Measurements from ENCODE around the gene GALNT10.

GALNT10 gene

GRCh38 chr5:154332451-154332850, 141.9 kb downstream of the GALNT10 start:
- DNase-seq (ENCODE audit: low read depth) = no peak
- H3K4me3 ChIP-seq (ENCODE audit: low read length) = no peak overlapping the region
- no peak for TF ChIP-seq CTCF (IDR thresholded peaks at IDR 0.05; ENCODE audit: insufficient read depth, low read depth, low read length, missing control alignments)

DNA sequence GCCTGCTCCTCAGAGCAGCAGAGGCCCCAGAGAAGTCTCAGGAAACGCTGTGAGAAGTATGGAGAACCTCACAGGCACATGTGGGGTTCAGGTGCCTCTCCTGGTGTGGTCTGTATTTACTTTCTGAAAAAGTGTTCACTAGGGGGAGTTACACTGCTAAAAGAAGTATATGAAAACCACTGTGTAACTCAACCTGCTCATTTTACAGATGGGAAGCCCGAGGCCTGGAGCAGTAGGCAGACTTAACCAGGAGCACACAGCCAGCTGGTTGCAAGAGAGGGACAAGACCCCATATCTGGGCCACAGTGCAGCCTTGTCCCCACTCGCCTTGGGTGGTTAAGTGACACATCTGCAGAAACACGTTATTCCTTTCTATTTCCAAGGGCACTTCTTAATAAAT, 142.5 kb downstream of the GALNT10 start:
- no peak overlapping the region for H3K4me3 ChIP-seq (ENCODE audit: low read length)
- DNase-seq (ENCODE audit: low read depth) = no peak
- TF ChIP-seq CTCF (IDR thresholded peaks at IDR 0.05; ENCODE audit: insufficient read depth, low read depth, low read length, missing control alignments) = no peak

DNA sequence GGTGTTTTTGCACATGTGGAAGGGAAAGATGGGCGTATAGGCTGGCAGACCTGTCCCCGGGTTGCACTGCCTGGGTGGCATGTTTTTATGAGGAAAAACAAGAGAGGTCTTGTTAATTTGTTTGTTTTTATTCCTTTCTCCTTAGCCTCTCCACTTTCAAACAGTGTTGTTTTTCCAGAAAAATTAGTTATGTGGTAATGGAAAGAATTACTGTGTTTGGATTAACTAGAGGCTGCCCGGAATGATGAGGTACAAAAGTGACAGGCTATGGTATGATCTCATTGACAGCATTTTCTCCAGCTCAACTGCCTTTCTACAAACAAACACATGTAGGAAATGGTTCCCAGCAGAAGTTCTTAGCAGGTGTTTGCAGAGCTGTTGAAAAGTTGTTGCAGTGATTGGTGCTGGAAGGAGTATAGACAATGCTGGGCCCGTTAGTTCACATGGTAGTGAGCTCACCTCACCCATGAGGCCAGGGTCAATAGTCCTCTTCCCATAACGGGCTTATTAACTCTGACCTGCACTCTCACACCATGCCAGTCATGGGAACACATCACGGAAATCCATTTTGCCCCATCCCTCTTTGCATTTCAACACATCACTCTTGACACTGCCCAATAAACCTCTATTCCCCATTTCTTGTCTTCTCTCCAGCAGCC, 144.0 kb downstream of the GALNT10 start:
- no peak for TF ChIP-seq CTCF (IDR thresholded peaks at IDR 0.05; ENCODE audit: insufficient read depth, low read depth, low read length, missing control alignments)
- no peak overlapping the region for H3K4me3 ChIP-seq (ENCODE audit: low read length)
- DNase-seq (ENCODE audit: low read depth) = no peak

DNA sequence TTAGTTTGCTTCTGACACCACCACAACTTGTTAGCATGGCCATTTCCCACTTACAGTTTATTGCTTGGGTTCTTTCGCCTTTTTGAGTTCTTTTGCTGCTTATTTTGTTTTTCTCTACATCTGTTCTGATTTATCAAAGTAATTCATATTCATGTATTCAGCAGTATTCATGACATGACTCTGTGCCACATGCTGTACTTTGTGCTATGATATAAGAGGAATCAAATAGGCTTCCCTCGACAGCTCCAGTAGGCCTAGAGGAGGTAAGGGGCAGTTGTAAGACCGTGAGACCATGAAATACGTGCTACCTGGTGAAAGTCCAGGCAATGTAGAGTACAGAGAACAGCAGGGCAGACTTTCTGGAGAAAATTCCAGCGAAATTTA, 144.5 kb downstream of the GALNT10 start:
- DNase-seq (ENCODE audit: low read depth) = no peak
- no peak for TF ChIP-seq CTCF (IDR thresholded peaks at IDR 0.05; ENCODE audit: insufficient read depth, low read depth, low read length, missing control alignments)

GRCh38 chr5:154341620-154342019, 151.1 kb downstream of the GALNT10 start:
- no peak for DNase-seq (ENCODE audit: low read depth)
- TF ChIP-seq CTCF (IDR thresholded peaks at IDR 0.05; ENCODE audit: insufficient read depth, low read depth, low read length, missing control alignments) = no peak
- H3K4me3 ChIP-seq (ENCODE audit: low read length) = no peak overlapping the region

More for the DNA sequence above, 144.5 kb downstream of the GALNT10 start:
- H3K4me3 ChIP-seq (ENCODE audit: low read length) = no peak overlapping the region

- no peak for TF ChIP-seq CTCF (IDR thresholded peaks at IDR 0.05; ENCODE audit: insufficient read depth, low read depth, low read length, missing control alignments)
- H3K4me3 ChIP-seq (ENCODE audit: low read length) = no peak overlapping the region
- DNase-seq (ENCODE audit: low read depth) = no peak
Measured at GRCh38 chr5:154342211-154342610, 151.7 kb downstream of the GALNT10 start.

DNA sequence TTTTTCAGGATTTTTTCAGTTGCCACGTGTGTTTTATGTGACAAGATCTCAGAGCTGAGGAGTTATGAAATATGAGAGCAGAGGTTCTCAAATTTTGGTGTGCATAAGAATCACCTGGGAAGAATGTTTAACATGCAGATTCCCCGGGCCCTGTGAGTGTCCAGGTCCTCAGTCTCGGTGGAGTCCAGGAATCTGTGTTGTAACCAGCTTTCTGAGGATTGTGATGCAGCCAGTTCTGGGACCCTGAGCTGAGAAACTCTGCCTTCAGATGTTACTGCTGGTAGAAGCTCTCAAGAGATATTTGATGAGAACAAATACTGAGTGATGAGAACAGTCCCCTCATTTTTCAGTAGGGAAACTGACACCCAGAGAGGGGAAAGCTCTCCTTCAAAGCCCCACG, 152.4 kb downstream of the GALNT10 start:
- H3K4me3 ChIP-seq (ENCODE audit: low read length) = no peak overlapping the region
- TF ChIP-seq CTCF (IDR thresholded peaks at IDR 0.05; ENCODE audit: insufficient read depth, low read depth, low read length, missing control alignments) = no peak
- no peak for DNase-seq (ENCODE audit: low read depth)
